ENCODE measurements around the gene ING3.

Gene ING3

GRCh38 chr7:120950539-120951308 lies at the start of gene ING3:
TSS of gene ING3 (plus strand) at chr7:120950777. CDS start at chr7:120950897, 120 bp downstream.
- DNase-seq (ENCODE audit: low read depth) = peak; percentile 96
- TF ChIP-seq CTCF (conservative IDR thresholded peaks at IDR 0.05; ENCODE audit: control insufficient read depth, insufficient read depth, low read depth, low read length) = no peak
- H3K4me3 ChIP-seq (ENCODE audit: control insufficient read depth, low read depth, low read length) = peak within 1 kb of the TSS; percentile 91

GRCh38 chr7:120915314-120916105 lies 35.1 kb upstream of the ING3 start:
- DNase-seq (ENCODE audit: low read depth) = no peak
- no peak overlapping the region for H3K4me3 ChIP-seq (ENCODE audit: control insufficient read depth, low read depth, low read length)
- no peak for TF ChIP-seq CTCF (conservative IDR thresholded peaks at IDR 0.05; ENCODE audit: control insufficient read depth, insufficient read depth, low read depth, low read length)

GRCh38 chr7:120916121-120916520 lies 34.5 kb upstream of the ING3 start:
- no peak for DNase-seq (ENCODE audit: low read depth)
- H3K4me3 ChIP-seq (ENCODE audit: control insufficient read depth, low read depth, low read length) = no peak overlapping the region
- no peak for TF ChIP-seq CTCF (conservative IDR thresholded peaks at IDR 0.05; ENCODE audit: control insufficient read depth, insufficient read depth, low read depth, low read length)

GRCh38 chr7:120916538-120916937 lies 34.0 kb upstream of the ING3 start:
- TF ChIP-seq CTCF (conservative IDR thresholded peaks at IDR 0.05; ENCODE audit: control insufficient read depth, insufficient read depth, low read depth, low read length) = no peak
- no peak overlapping the region for H3K4me3 ChIP-seq (ENCODE audit: control insufficient read depth, low read depth, low read length)
- DNase-seq (ENCODE audit: low read depth) = no peak

- no peak for TF ChIP-seq CTCF (conservative IDR thresholded peaks at IDR 0.05; ENCODE audit: control insufficient read depth, insufficient read depth, low read depth, low read length)
- no peak overlapping the region for H3K4me3 ChIP-seq (ENCODE audit: control insufficient read depth, low read depth, low read length)
- no peak for DNase-seq (ENCODE audit: low read depth)
Measured at GRCh38 chr7:120919466-120919865, 31.1 kb upstream of the ING3 start.

GRCh38 chr7:120920034-120920433 lies 30.5 kb upstream of the ING3 start:
- DNase-seq (ENCODE audit: low read depth) = no peak
- no peak overlapping the region for H3K4me3 ChIP-seq (ENCODE audit: control insufficient read depth, low read depth, low read length)
- no peak for TF ChIP-seq CTCF (conservative IDR thresholded peaks at IDR 0.05; ENCODE audit: control insufficient read depth, insufficient read depth, low read depth, low read length)

Data from fibroblast of mammary gland (primary cell).